GM21423 (cell line): ENCODE results near the gene EPHA10.
"Not testable (repeated sequence)": the region's sequence is repeated elsewhere in the genome, so short reads cannot be mapped to it uniquely, and the experiment has no call there.

ENCODE experiments used
- ATAC-seq: cut with Tn5 transposase; IDR thresholded peaks from one replicate; pipeline ENCODE4 v1.9.1; 2021; ENCODE audit warnings: mild to moderate bottlenecking, moderate library complexity; ENCODE audit not compliant: unreplicated experiment

The EPHA10 gene

GRCh38 chr1:37718181-37718900 lies 46.6 kb downstream of the EPHA10 start:
- no peak for ATAC-seq

DNA sequence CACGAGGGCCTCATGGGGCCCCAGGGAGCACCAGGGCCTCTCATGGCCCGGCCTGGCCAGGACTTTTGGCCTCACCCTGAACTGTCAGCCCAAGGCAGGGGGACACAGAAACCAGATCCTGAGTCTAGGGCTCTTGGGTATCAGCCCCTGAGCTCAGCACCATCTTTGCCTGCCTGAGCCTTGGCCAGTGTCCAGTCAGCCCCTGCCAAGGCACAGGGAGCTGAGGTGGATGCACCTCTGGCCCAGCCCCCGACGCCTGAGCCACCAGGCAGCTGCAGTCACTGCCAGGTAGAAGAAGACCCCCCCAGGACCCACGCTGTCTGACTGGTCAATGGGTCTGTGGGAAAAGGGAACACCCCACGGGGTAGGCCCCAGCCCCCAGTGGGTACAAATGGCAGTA lies 47.3 kb downstream of the EPHA10 start:
- no peak for ATAC-seq

DNA sequence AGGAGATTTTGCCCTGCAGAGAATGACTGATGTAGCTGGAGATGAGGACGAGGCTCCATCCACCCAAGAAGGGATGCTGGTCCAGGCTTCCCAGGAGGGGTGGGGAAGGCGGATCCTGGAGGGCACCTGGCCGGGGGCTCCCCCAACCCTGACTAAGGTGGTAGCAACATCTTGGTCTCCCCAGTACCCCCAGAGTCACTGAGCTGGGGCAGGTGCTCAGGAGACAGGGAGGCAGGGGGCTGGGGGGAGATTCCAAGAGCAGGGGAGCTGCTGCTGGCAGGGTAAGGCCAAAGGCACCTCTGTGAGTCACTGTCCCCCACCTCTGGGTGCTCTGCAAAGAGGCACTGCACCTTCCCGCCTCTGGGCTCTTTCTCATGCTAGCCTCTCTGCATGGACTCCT lies 48.6 kb downstream of the EPHA10 start:
- ATAC-seq: no peak

DNA sequence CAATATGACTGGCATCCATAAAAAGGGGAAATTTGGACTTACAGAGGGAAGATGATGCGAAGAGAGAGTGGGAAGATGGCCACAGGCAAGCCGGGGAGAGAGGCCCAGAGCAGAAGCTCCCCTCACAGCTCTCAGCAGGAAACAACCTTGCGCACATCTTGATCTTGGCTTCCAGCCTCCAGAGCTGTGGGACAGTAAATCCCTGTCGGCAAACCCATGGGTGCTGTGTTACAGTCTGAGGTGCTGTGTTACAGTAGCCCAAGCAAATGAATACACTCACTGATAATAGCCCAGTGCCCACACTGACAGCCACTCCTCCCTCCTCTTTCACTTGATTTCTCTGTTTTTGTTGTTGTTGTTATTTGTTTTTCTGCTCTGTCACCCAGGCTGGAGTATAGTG lies 50.2 kb downstream of the EPHA10 start:
- ATAC-seq: no peak

- no peak for ATAC-seq
Measured at GRCh38 chr1:37714226-37714625, 50.7 kb downstream of the EPHA10 start.

GRCh38 chr1:37708471-37708870 lies 56.4 kb downstream of the EPHA10 start:
- ATAC-seq: no peak

- ATAC-seq: no peak
Measured at GRCh38 chr1:37705399-37705798, 59.5 kb downstream of the EPHA10 start.

DNA sequence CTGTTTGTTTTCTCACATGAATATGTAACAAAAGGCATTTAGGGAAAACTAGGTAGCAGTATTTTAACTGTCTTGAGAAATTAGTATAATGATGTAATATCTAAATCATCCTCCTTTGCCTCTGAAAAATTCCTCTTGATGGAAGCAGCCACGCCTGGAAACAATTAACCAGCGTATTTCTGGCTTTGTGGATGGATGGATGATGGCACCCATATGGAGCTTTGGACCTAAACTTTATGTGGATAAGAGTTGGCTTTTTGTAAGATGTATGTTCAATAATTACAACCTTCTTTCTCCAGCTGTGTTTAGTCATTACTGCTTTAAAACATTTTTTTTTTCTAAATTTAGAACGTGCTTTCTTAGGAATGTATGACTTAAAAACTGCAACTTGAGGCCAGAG lies 60.0 kb downstream of the EPHA10 start:
- ATAC-seq: no peak

DNA sequence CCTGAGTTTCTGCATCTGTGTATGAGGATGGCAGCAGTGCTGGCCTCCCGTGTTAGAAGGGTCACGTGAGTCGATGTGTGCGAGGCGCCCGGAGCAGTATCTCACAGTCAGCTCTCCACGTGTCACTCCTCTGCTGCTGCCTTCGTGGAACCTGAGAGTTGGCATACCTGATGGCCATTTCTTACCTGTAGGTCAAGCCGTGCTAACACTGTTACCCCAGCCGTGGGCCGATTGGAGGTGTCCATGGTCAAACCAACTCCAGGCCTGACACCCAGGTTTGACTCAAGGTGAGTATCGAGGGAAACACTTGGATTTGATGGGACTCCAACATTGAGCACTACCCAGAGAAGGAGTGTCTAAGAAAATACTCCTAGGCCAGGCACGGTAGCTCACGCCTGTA lies 61.9 kb downstream of the EPHA10 start:
- no peak for ATAC-seq

GRCh38 chr1:37701051-37701450 lies 63.9 kb downstream of the EPHA10 start:
- no peak for ATAC-seq

DNA sequence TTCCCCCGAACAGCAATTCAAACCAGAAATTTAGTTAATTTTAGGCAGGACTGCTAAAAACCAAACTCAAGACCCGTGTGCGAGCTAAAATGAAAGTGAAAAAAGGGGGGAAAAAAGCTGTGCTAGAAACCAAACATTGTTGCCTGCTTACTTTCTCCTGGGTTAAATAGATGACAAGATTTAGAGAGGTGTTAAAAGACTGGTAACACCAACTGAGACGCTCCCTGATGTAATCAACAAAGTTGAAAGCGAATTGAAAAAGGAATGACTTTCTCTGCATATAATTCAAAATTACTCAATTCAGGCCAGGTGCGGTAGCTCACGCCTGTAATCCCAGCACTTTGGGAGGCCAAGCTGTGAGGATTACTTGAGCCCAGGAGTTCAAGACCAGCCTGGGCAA lies 65.8 kb downstream of the EPHA10 start:
- no peak for ATAC-seq

- ATAC-seq: no peak
Measured at GRCh38 chr1:37697737-37698136, 67.2 kb downstream of the EPHA10 start.

DNA sequence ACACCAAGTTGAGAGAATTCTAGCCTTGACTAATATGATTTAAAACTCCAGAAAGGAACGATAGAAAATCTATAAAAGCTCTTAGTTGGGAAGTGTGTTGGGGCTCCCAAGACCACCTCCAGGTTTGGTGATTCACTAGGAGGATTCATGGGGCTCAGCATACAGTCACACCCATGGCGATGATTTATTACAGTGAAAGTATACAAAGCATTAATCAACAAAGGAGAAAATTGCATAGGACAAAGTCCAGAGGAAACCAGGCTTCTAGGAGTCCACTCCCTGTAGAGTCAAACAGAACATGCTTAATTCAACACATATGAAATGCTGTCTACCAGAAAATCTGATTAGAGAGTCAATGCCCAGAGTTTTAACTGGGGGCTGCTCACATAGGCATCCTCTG lies 67.8 kb downstream of the EPHA10 start:
- ATAC-seq: no peak

- no peak for ATAC-seq
Measured at GRCh38 chr1:37692834-37693175, 72.1 kb downstream of the EPHA10 start.

DNA sequence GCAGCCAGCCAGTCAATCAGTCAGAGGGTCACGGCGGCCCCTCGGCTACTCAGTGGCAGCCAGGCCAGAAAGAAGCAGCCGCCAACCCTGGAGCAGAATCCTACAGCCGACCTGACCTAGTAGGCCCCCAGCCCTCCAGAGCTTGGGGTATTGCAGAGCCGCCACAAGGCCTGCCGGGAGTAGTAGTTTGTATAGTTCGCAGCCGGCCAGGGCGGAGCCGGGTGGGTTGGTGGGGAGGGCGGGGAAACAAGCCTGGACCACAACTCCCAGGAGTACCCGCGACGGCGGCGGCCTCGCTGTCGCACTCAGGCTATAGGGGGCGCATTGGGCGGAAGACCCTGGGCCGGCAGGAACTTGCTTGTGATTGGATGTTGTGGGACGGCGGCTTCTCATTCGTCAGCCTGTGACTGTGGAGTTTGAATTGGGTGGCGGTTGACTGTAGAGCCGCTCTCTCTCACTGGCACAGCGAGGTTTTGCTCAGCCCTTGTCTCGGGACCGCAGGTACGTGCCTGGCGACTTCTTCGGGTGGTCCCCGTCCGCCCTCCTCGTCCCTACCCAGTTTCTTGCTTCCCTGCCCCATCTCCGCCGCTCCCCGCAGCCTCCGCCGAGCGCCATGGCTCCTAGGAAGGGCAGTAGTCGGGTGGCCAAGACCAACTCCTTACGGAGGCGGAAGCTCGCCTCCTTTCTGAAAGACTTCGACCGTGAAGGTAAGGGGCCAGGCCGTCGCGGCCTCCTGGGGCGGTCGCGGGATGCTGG lies 72.7 kb downstream of the EPHA10 start, which contains the start of gene CDCA8:
Gene CDCA8 (plus strand): TSS at position 439 of the 756 bp plus-strand sequence. CDS start 175 bp downstream, at position 614.
- ATAC-seq: peak; percentile 71

DNA sequence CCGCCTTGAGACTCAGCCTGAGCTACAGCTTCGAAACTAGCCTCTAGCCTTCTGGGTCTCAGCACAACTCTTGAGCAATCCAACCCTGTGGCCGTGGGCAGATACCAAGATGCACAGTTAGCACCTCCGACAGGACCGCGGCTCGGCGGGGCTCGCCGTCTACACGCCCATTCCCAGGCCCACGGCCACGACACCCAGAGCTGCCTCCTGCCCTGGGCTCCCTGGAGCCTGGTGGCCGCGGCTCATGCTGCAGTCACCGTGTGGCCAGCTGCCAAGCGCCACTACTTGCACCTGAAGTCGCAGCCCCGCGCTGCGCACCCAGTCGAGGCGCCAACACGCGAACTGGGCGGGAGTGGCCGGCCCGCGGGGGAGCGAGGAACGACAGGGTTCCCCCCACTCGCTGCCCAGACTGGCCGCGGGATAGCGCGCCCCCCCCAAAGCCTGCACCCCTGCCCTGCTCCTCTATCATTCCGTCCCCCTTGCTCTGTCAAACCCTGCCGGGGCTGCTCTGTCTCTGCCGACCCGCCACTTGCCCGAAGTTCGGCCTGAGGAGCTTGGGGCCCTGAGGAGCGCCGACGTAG lies 73.3 kb downstream of the EPHA10 start:
- peak; percentile 0 for ATAC-seq

GRCh38 chr1:37688926-37689325 lies 76.0 kb downstream of the EPHA10 start:
- no peak for ATAC-seq

DNA sequence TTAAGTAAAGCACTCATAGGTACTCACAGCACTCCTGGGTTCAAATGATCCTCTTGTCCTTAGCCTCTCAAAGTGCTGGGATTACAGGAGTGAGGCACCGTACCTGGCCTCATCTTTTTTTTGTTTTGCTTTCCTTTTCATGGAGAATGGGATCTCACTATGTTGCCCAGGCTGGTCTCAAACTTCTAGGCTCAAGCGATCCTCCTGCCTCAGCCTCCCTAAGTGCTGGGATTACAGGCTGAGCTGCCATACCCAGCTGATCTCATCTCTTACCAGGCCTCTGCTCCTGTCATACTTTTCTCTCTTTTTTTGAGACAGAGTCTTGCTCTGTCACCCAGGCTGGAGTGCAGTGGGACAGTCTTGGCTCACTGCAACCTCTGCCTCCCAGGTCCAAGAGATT lies 77.2 kb downstream of the EPHA10 start:
- not testable (repeated sequence) for ATAC-seq

DNA sequence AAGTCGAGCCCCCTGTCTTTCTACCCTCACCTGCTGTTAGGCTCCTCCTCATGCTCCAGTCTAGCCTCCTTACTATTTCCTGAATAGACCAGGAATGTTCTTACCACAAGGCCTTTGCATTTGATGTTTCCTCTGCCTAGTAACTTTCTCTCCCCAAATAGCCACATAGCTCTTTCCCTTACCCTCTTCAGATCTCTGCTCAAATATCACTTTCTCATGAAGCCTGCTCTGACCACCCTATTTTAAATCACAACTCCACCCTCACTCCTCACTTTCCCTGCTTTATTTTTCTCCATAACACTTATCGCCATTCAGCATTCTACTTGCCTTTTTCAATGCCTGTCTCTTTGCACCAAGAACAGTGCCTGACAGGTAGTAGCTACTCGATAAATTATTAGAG lies 79.2 kb downstream of the EPHA10 start:
- no peak for ATAC-seq

GRCh38 chr1:37684182-37684581 lies 80.7 kb downstream of the EPHA10 start:
- ATAC-seq: not testable (repeated sequence)

DNA sequence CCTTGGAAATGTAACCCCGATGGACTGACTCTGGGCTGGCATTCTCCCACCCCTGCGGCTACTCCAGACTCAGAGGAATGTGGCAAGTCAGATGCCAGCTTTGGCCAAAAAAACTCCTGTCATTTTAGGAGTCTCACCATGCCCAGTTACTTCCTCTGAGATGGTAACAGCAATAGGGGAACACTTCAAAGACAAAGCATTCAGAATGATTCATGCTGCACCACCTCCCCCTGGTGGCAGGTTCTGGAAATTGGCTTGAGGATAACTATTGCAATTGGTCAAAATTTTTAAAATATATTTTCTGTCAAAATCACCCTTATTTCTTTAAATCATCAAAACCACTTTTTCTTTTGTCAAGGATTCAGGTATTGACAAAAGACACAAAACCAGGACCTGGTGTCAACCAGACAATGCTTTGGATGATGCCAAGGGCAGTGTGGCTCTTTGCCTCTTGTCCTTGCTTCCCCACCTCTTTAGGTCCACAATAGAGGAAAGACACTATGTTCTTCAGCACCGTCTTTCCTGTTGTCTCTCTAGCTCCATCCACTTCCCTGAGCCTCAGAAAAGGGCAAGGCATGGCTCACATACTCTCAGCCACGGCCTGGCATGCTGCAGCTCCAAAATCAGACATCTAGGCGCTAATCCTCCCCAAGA lies 82.5 kb downstream of the EPHA10 start:
- no peak for ATAC-seq

DNA sequence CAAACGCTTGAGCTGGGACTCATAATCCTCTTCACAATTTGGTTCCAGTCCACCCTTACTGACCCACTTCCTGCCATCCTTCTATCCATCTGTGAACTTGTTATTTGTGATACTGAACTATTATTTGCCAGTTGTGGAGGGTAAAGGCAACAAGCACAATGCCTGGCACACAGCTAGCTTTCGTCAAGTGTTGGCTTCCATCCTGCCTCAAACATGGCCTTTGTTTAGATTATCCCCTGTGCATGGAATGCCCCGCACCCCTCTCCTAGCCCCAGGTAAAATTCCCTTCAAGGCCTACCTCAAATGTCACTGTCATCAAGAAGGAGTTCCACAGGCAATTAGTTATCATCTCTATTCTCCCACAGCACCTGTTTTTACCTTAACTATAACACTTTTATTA lies 84.0 kb downstream of the EPHA10 start:
- ATAC-seq: no peak
